ENCODE data around the gene SGK1.

SGK1 gene

GRCh38 chr6:134245041-134245440, 72.9 kb downstream of the SGK1 start:
- no peak for TF ChIP-seq CTCF (IDR thresholded peaks at IDR 0.05; ENCODE audit: low read depth, low read length)
- no peak for TF ChIP-seq EZH2phosphoT487 (IDR thresholded peaks at IDR 0.05; ENCODE audit: low read depth)
- H4K20me1 ChIP-seq (ENCODE audit: insufficient read depth, low read length) = no peaks in the 10 kb centered on the region

DNA sequence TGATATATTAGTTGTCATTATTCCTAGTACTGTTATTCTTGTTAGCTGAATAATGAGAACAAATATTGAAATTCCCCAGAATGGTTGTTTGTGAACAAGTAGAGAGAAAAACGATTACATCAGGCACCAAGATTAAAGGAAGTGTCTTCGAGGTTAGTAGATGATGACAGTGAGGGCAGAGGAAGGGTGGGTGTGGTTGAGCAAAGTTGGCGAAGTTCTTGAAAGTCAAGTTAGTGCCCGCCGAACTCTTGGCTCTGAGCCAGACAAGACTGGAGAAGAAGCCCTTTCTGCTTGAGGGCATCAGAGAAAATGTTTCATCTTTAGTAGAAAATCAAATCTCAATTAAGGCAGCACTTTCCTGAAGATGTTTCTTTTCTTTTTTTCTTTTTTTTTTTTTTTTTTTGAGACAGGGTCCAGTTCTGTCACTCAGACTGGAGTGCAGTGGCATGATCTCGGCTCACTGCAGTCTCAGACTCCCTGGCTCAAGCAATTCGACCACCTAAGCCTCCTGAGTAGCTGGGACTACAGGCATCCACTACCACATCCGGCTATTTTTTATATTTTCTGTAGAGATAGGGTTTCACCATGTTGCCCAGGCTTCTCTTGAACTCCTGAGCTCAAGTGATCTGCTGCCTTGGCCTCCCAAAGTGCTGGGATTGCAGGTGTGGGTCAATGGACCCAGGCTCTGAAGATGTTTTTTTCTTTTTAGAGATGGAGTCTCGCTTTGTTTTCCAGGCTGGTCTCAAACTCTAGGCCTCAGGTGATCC, 77.1 kb downstream of the SGK1 start:
- H2AFZ ChIP-seq (ENCODE audit: low read depth, low read length) = peak overlapping the region; percentile 52; the same call in 1 of the 2 replicates
- no peaks in the 10 kb centered on the region for H4K20me1 ChIP-seq (ENCODE audit: insufficient read depth, low read length)
- no peaks in the 10 kb centered on the region for H3K9me3 ChIP-seq (ENCODE audit: insufficient read depth, low read length)
- H3K79me2 ChIP-seq (ENCODE audit: low read length) = no peaks in the 10 kb centered on the region
- H3K36me3 ChIP-seq (replicated peaks; ENCODE audit: low read depth, low read length) = no peaks in the 10 kb centered on the region
- H3K4me1 ChIP-seq (ENCODE audit: low read length) = peaks cover 56% of the 10 kb centered on the region
- H3K4me3 ChIP-seq (ENCODE audit: low read length) = no peak overlapping the region
- H3K9ac ChIP-seq (ENCODE audit: low read length) = peak overlapping the region; percentile 50
- H3K27me3 ChIP-seq (ENCODE audit: low read depth, low read length) = no peaks in the 10 kb centered on the region
- peak overlapping the region; percentile 55 for H3K27ac ChIP-seq (ENCODE audit: low read length)
- peak overlapping the region; percentile 50 for H3K4me2 ChIP-seq (ENCODE audit: low read length)
- no peak for TF ChIP-seq EZH2phosphoT487 (IDR thresholded peaks at IDR 0.05; ENCODE audit: low read depth)
- TF ChIP-seq CTCF (IDR thresholded peaks at IDR 0.05; ENCODE audit: low read depth, low read length) = no peak

More at GRCh38 chr6:134245041-134245440, 72.9 kb downstream of the SGK1 start:
- Histone ChIP-seq H3K27me3 (ENCODE audit: low read depth, low read length) (no peaks in the 10 kb centered on the region), H2AFZ (ENCODE audit: low read depth, low read length) (peak overlapping the region; percentile 0; the same call in 1 of the 2 replicates), H3K4me2 (ENCODE audit: low read length) (no peak overlapping the region), H3K27ac (ENCODE audit: low read length) (peak overlapping the region; percentile 98), H3K9ac (ENCODE audit: low read length) (peak overlapping the region; percentile 42; the same call in 1 of the 2 replicates), H3K79me2 (ENCODE audit: low read length) (no peaks in the 10 kb centered on the region), H3K9me3 (ENCODE audit: insufficient read depth, low read length) (no peaks in the 10 kb centered on the region), H3K36me3 (replicated peaks; ENCODE audit: low read depth, low read length) (no peaks in the 10 kb centered on the region), H3K4me1 (ENCODE audit: low read length) (peaks cover 60% of the 10 kb centered on the region), H3K4me3 (ENCODE audit: low read length) (no peak overlapping the region)

GRCh38 chr6:134238960-134239795, 78.7 kb downstream of the SGK1 start:
- Histone ChIP-seq H3K9ac (ENCODE audit: low read length) (peak overlapping the region; percentile 26; the same call in 1 of the 2 replicates), H3K79me2 (ENCODE audit: low read length) (no peaks in the 10 kb centered on the region), H3K36me3 (replicated peaks; ENCODE audit: low read depth, low read length) (no peaks in the 10 kb centered on the region), H3K9me3 (ENCODE audit: insufficient read depth, low read length) (no peaks in the 10 kb centered on the region), H3K4me1 (ENCODE audit: low read length) (peaks cover 62% of the 10 kb centered on the region), H3K27me3 (ENCODE audit: low read depth, low read length) (no peaks in the 10 kb centered on the region), H2AFZ (ENCODE audit: low read depth, low read length) (no peak overlapping the region; the same call in 1 of the 2 replicates), H3K27ac (ENCODE audit: low read length) (peak overlapping the region; percentile 66), H3K4me3 (ENCODE audit: low read length) (no peak overlapping the region), H4K20me1 (ENCODE audit: insufficient read depth, low read length) (no peaks in the 10 kb centered on the region), H3K4me2 (ENCODE audit: low read length) (peak overlapping the region; percentile 9; the same call in 1 of the 2 replicates)
- no peak for TF ChIP-seq CTCF (IDR thresholded peaks at IDR 0.05; ENCODE audit: low read depth, low read length)
- no peak for TF ChIP-seq EZH2phosphoT487 (IDR thresholded peaks at IDR 0.05; ENCODE audit: low read depth)

DNA sequence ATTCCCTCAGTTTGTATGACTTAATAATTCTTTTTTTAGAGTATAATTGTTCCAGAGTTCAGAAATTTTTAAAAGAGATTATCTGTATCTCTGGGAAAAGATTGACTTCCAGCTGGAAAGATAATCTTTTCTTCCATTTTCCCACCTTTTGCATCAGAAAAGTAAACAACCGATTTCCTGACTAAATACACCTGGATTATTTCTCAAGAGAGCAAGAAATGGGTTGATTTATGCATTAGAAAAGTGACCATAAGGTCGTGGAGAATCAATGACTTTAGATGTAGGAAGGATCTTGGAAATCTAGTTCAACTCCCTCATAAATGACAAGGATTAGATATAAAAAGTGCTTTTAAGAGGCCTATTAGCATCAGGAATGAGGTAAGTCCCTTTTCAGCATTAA, 79.9 kb downstream of the SGK1 start:
- Histone ChIP-seq H3K27me3 (ENCODE audit: low read depth, low read length) (no peaks in the 10 kb centered on the region), H3K79me2 (ENCODE audit: low read length) (no peaks in the 10 kb centered on the region), H3K36me3 (replicated peaks; ENCODE audit: low read depth, low read length) (no peaks in the 10 kb centered on the region), H3K4me2 (ENCODE audit: low read length) (no peak overlapping the region), H3K4me3 (ENCODE audit: low read length) (no peak overlapping the region), H3K9ac (ENCODE audit: low read length) (peak overlapping the region; percentile 20; the same call in 1 of the 2 replicates), H3K27ac (ENCODE audit: low read length) (no peak overlapping the region), H4K20me1 (ENCODE audit: insufficient read depth, low read length) (no peaks in the 10 kb centered on the region), H3K9me3 (ENCODE audit: insufficient read depth, low read length) (no peaks in the 10 kb centered on the region), H3K4me1 (ENCODE audit: low read length) (peaks cover 73% of the 10 kb centered on the region), H2AFZ (ENCODE audit: low read depth, low read length) (no peak overlapping the region)
- no peak for TF ChIP-seq CTCF (IDR thresholded peaks at IDR 0.05; ENCODE audit: low read depth, low read length)
- no peak for TF ChIP-seq EZH2phosphoT487 (IDR thresholded peaks at IDR 0.05; ENCODE audit: low read depth)
